Bronchial epithelial cell (primary cell): ENCODE results near the gene DPYD. TPM values are rescaled to one million over a fixed set of nuclear protein-coding genes. Genes with fewer than 3 reads are reported as not detected.

Source experiments
- DNase-seq: peaks from one replicate; pipeline ENCODE4 v3.0.0-alpha.2; 2010; ENCODE audit warnings: low read depth
- FAIRE-seq: peaks from 2 replicates; lab custom pipeline; 2011; peaks lifted over from hg19 to GRCh38; lab: Jason Lieb, UNC
- H3K27me3 ChIP-seq: 2 replicates; pipeline ENCODE4 v1.5.1; 2011; ENCODE audit warnings: low read length; ENCODE audit not compliant: control insufficient read depth, insufficient read depth
- H3K36me3 ChIP-seq: 2 replicates; pipeline ENCODE4 v1.5.1; 2011; ENCODE audit warnings: low read length; ENCODE audit not compliant: control insufficient read depth, insufficient read depth
- H3K4me3 ChIP-seq: 2 replicates; pipeline ENCODE4 v1.5.1; 2011; ENCODE audit warnings: mild to moderate bottlenecking, low read depth, low read length, control low read depth
- total RNA-seq: library from RNA; depleted of rRNA; stranded (reverse); fragments of >200 nt; gene quantifications from 2 replicates; pipeline ENCODE4 v1.2.1, GENCODE V29; 2014
- TF ChIP-seq, protein P1 (sequence below): IDR thresholded peaks from 2 replicates; pipeline ENCODE4 v1.5.1; 2011; ENCODE audit warnings: mild to moderate bottlenecking, moderate library complexity, low read length, control low read depth, inconsistent platforms; ENCODE audit not compliant: insufficient read depth, severe bottlenecking

DPYD gene
- total RNA-seq, 1 donor from 2014 or later, result 1.6 TPM

DNA sequence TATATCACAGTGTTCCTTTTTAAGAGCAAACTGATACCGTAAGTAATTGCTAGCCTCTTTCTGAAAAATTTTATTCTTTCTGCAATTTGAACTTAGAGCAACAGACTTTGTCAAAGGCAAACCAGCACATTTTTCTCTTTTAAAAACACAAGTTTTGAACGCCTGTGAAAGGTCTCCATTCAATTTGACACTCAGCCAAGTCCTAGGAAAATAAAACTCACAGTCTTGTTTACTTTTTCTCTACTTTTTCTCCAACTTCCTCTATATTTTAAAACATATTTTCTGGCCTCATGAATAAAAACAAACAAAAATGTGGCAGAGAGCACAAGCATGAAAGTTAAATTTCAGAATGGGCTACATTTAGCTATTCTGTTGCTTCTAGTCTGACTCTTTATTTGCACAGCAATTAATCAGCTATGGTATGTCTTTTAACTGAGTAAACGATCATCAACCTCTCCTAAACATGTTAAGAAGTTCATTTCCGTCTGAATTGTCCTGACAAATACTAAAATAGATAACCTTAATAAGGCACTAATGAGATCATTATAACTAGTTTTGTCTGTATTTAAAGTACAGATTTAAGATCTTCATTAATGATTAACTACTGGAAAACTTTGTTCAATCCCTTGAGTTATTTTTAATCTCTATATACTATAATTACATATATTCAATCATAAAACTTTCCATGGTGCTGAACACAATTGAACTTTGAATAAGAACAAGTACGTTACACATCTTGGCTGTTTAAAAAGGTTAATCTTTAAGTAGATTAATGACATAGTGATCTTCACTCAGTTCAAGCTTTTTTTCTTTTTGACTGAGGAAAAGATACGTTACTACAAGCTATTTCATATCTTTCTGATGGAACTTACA is 648.7 kb downstream of the DPYD start:
- TF ChIP-seq, protein P1, sequence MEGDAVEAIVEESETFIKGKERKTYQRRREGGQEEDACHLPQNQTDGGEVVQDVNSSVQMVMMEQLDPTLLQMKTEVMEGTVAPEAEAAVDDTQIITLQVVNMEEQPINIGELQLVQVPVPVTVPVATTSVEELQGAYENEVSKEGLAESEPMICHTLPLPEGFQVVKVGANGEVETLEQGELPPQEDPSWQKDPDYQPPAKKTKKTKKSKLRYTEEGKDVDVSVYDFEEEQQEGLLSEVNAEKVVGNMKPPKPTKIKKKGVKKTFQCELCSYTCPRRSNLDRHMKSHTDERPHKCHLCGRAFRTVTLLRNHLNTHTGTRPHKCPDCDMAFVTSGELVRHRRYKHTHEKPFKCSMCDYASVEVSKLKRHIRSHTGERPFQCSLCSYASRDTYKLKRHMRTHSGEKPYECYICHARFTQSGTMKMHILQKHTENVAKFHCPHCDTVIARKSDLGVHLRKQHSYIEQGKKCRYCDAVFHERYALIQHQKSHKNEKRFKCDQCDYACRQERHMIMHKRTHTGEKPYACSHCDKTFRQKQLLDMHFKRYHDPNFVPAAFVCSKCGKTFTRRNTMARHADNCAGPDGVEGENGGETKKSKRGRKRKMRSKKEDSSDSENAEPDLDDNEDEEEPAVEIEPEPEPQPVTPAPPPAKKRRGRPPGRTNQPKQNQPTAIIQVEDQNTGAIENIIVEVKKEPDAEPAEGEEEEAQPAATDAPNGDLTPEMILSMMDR, result no peak
- peak; percentile 69 for DNase-seq
- Histone ChIP-seq H3K4me3 (no peak overlapping the region), H3K36me3 (no peaks in the 10 kb centered on the region), H3K27me3 (no peaks in the 10 kb centered on the region)
- no peak for FAIRE-seq

- H3K36me3 ChIP-seq, result no peaks in the 10 kb centered on the region
- FAIRE-seq (no peak), DNase-seq (no peak)
- H3K4me3 ChIP-seq, result no peak overlapping the region
- no peaks in the 10 kb centered on the region for H3K27me3 ChIP-seq
- TF ChIP-seq, protein P1, result no peak
These were observed 650.1 kb downstream of the DPYD start for GRCh38 chr1:97270508-97271307.

GRCh38 chr1:97265630-97266029 is 655.2 kb downstream of the DPYD start:
- no peaks in the 10 kb centered on the region for H3K27me3 ChIP-seq
- FAIRE-seq (no peak), DNase-seq (no peak)
- H3K36me3 ChIP-seq, result no peaks in the 10 kb centered on the region
- no peak overlapping the region for H3K4me3 ChIP-seq
- TF ChIP-seq, protein P1, result no peak

GRCh38 chr1:97262842-97263241 is 658.0 kb downstream of the DPYD start:
- Histone ChIP-seq H3K36me3 (no peaks in the 10 kb centered on the region), H3K27me3 (no peaks in the 10 kb centered on the region), H3K4me3 (no peak overlapping the region)
- FAIRE-seq (no peak), DNase-seq (no peak)
- TF ChIP-seq, protein P1, result no peak

DNA sequence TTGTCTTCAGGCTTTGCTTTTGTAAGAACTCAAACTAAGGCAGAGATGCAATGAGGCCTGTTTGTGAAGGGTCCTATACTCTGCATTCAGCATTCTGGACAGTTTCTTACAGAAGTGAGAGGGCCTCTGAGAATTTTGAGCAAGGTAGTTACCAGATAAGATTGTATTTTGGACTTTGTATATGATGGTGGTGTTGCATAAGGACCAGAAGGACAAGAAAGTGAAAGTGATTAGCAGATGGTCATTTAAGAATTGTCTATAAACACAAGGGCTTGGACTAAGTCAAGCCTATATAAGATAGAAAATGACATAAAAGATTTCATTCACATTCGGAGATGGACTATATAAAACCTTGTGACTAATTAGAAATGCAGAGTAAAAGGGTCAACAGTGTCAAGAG is 662.2 kb downstream of the DPYD start:
- H3K27me3 ChIP-seq, result no peaks in the 10 kb centered on the region
- DNase-seq, result no peak
- H3K4me3 ChIP-seq, result no peak overlapping the region
- H3K36me3 ChIP-seq, result no peaks in the 10 kb centered on the region
- TF ChIP-seq, protein P1, result no peak
- no peak for FAIRE-seq
